Upper lobe of left lung (tissue), 4 donors: ENCODE results near the gene SLC25A31.

ENCODE experiments used
- POLR2A ChIP-seq, 4 donors: fragments of 450-650 bp; IDR thresholded peaks; one replicate each; pipeline ENCODE4 v1.5.1; 2016 to 2017; ENCODE audit warnings: antibody characterized with exemption in 4 of 4, mild to moderate bottlenecking in 2 of 4
- TF ChIP-seq, protein P1 (sequence below), 6 experiments: fragments of 450-650 bp in 4 of 6; fragments of 200-600 bp in 2 of 6; sonication (generic) in 2 of 6; IDR thresholded peaks; one replicate each; pipeline ENCODE4 v1.5.1; 2016 to 2019; ENCODE audit warnings: antibody characterized with exemption in 6 of 6

DNA sequence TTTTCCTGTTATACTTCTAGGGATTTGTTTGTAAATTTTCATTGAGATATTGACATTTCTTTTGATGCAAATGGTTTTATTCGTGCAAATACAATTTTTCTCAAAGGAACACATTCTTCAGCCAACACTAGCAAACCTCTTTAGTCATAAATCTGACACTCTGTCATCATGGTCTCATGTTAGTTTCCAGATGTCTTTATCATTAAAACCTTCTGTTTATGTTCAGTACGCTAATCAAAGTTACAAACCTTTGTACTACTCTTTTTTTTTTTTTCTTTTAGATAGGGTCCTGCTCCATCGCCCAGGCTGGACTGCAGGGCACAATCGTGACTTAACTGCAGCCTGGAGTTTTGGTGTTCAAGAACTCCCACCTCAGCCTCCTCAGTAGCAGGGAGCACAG is 7.1 kb downstream of the SLC25A31 start:
- TF ChIP-seq, protein P1, sequence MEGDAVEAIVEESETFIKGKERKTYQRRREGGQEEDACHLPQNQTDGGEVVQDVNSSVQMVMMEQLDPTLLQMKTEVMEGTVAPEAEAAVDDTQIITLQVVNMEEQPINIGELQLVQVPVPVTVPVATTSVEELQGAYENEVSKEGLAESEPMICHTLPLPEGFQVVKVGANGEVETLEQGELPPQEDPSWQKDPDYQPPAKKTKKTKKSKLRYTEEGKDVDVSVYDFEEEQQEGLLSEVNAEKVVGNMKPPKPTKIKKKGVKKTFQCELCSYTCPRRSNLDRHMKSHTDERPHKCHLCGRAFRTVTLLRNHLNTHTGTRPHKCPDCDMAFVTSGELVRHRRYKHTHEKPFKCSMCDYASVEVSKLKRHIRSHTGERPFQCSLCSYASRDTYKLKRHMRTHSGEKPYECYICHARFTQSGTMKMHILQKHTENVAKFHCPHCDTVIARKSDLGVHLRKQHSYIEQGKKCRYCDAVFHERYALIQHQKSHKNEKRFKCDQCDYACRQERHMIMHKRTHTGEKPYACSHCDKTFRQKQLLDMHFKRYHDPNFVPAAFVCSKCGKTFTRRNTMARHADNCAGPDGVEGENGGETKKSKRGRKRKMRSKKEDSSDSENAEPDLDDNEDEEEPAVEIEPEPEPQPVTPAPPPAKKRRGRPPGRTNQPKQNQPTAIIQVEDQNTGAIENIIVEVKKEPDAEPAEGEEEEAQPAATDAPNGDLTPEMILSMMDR (IDR thresholded peaks at IDR 0.05) = no peak
- TF ChIP-seq POLR2A (IDR thresholded peaks at IDR 0.05) = no peak
